Keratinocyte (primary cell): Measurements from ENCODE around the gene ZNF225. TPM values are rescaled to one million over a fixed set of nuclear protein-coding genes. Genes with fewer than 3 reads are reported as not detected.
A peak's percentile ranks its signal among the peaks of the same experiment; 100 is the strongest.

Experiments
- DNase-seq: peaks from one replicate; pipeline ENCODE4 v3.0.0-alpha.2; 2011; ENCODE audit warnings: low read depth, missing footprints, low spot score
- FAIRE-seq: peaks from 2 replicates; lab custom pipeline; 2011; peaks lifted over from hg19 to GRCh38; lab: Jason Lieb, UNC
- H2AFZ ChIP-seq: 2 replicates; pipeline ENCODE4 v1.6.0; 2012; ENCODE audit warnings: low read length, control low read depth, inconsistent platforms; ENCODE audit not compliant: control insufficient read depth
- H3K27ac ChIP-seq: 2 replicates; pipeline ENCODE4 v1.5.1; 2011; ENCODE audit warnings: low read length; ENCODE audit not compliant: control insufficient read depth, insufficient read depth
- H3K27me3 ChIP-seq: 3 replicates; pipeline ENCODE4 v1.6.0; 2011; ENCODE audit warnings: low read length; ENCODE audit not compliant: control insufficient read depth, insufficient read depth; ENCODE audit errors: extremely low read depth
- H3K36me3 ChIP-seq, 2 experiments: 2 replicates in 1 of 2; 3 replicates in 1 of 2; pipeline ENCODE4 v1.5.1; 2011; ENCODE audit warnings: low read length in 2 of 2, mild to moderate bottlenecking in 1 of 2; ENCODE audit not compliant: control insufficient read depth in 2 of 2, insufficient read depth in 2 of 2; ENCODE audit errors: extremely low read depth in 1 of 2
- H3K4me1 ChIP-seq: 3 replicates; pipeline ENCODE4 v1.5.1; 2011; ENCODE audit warnings: low read length; ENCODE audit not compliant: control insufficient read depth, insufficient read depth; ENCODE audit errors: extremely low read depth
- H3K4me2 ChIP-seq: 3 replicates; pipeline ENCODE4 v1.6.0; 2011; ENCODE audit warnings: low read depth, low read length; ENCODE audit not compliant: control insufficient read depth, insufficient read depth; ENCODE audit errors: extremely low read depth
- H3K4me3 ChIP-seq, 3 experiments: fragments of 200-600 bp in 1 of 3; sonication (generic) in 1 of 3; 2 replicates in 2 of 3; 3 replicates in 1 of 3; pipeline ENCODE4 v1.5.1; 2011 to 2016; ENCODE audit warnings: low read length in 3 of 3, mild to moderate bottlenecking in 3 of 3, control low read depth in 2 of 3, inconsistent platforms in 1 of 3, low read depth in 1 of 3, mixed read lengths in 1 of 3, mixed run types in 1 of 3, moderate library complexity in 1 of 3; ENCODE audit not compliant: control insufficient read depth in 2 of 3, insufficient read depth in 2 of 3; ENCODE audit errors: extremely low read depth in 1 of 3
- H3K79me2 ChIP-seq: 2 replicates; pipeline ENCODE4 v1.6.0; 2012; ENCODE audit warnings: low read length; ENCODE audit not compliant: control insufficient read depth, insufficient read depth
- H3K9ac ChIP-seq: 3 replicates; pipeline ENCODE4 v1.6.0; 2011; ENCODE audit warnings: low read length; ENCODE audit not compliant: control insufficient read depth, insufficient read depth; ENCODE audit errors: extremely low read depth
- H3K9me1 ChIP-seq: 3 replicates; pipeline ENCODE4 v1.6.0; 2011; ENCODE audit warnings: low read length; ENCODE audit not compliant: control insufficient read depth, insufficient read depth; ENCODE audit errors: extremely low read depth
- H3K9me3 ChIP-seq: 2 replicates; pipeline ENCODE4 v1.5.1; 2012; ENCODE audit warnings: low read depth, low read length; ENCODE audit not compliant: control insufficient read depth
- H4K20me1 ChIP-seq: 3 replicates; pipeline ENCODE4 v1.6.0; 2011; ENCODE audit warnings: low read length; ENCODE audit not compliant: control insufficient read depth, insufficient read depth; ENCODE audit errors: extremely low read depth
- EZH2 ChIP-seq: IDR thresholded peaks from one replicate; pipeline ENCODE4 v1.6.1; 2012; ENCODE audit warnings: inconsistent platforms, mild to moderate bottlenecking, low read length, moderate library complexity
- dilution Hi-C: fragments of 300-500 bp; cut with MboI; formaldehyde crosslinking; loops from one replicate; pipeline ENCODE4 v1.7.0; 2020; ENCODE audit warnings: low sequenced_read_pairs; ENCODE audit not compliant: extremely low pct_ligation_motif_present
- polyA plus RNA-seq, 5 experiments: library from polyadenylated mRNA; depleted of rRNA in 3 of 5; stranded (reverse) in 3 of 5; stranded (forward) in 1 of 5; unstranded in 1 of 5; fragments of >200 nt; gene quantifications; 1 replicate in 1 of 5; 2 replicates in 3 of 5; 3 replicates in 1 of 5; pipeline versions ENCODE4 v1.2.1 to v1.2.3, GENCODE V29; 2011 to 2012; ENCODE audit warnings: missing spikeins in 2 of 5, low read depth in 1 of 5, low replicate concordance in 1 of 5
- TF ChIP-seq, protein P1 (sequence below), 3 experiments: IDR thresholded peaks in 1 of 3; conservative IDR thresholded peaks in 1 of 3; optimal IDR thresholded peaks in 1 of 3; 2 replicates in 2 of 3; 3 replicates in 1 of 3; pipeline versions ENCODE3 to v1.5.1; 2011; ENCODE audit warnings: low read length in 3 of 3, mild to moderate bottlenecking in 3 of 3, moderate library complexity in 2 of 3, control low read depth in 1 of 3, inconsistent platforms in 1 of 3; ENCODE audit not compliant: insufficient read depth in 2 of 3; ENCODE audit errors: extremely low read depth in 1 of 3

The ZNF225 gene
- polyA plus RNA-seq, 1 donor (not counting 4 experiments of a cell fraction or from before 2014, with no cell fraction given), result 2.2 TPM

DNA sequence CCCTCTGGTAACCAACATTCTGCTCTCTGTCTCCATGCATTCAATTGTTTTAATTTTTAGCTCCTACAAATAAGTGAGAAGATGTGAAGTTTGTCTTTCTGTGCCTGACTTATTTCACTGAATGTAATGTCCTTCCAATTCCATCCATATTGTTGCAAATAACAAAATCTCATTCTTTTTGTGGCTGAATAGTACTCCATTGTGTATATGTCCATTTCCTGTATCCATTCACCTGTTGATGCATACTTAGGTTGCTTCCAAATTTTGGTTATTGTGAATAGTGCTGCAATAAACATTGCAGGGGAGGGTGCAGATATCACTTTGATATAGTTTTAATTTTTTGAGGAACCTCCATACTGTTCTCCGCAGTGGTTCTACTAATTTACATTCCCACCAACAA lies 43.8 kb upstream of the ZNF225 start:
- no peak overlapping the region for H3K27ac ChIP-seq
- H3K4me2 ChIP-seq, result no peak overlapping the region
- H4K20me1 ChIP-seq, result no peaks in the 10 kb centered on the region
- DNase-seq, result no peak
- H2AFZ ChIP-seq, result no peak overlapping the region
- no peaks in the 10 kb centered on the region for H3K9me1 ChIP-seq
- dilution Hi-C loops, result no loop called here
- H3K36me3 ChIP-seq, result peaks cover 0 to 12% of the 10 kb centered on the region in 2 experiments
- H3K4me3 ChIP-seq, result no peak overlapping the region
- no peaks in the 10 kb centered on the region for H3K27me3 ChIP-seq
- H3K4me1 ChIP-seq, result peaks cover 16% of the 10 kb centered on the region
- peaks cover 6% of the 10 kb centered on the region for H3K9me3 ChIP-seq
- H3K9ac ChIP-seq, result no peak overlapping the region
- no peak for FAIRE-seq
- peaks cover 3% of the 10 kb centered on the region for H3K79me2 ChIP-seq
- TF ChIP-seq, protein P1, sequence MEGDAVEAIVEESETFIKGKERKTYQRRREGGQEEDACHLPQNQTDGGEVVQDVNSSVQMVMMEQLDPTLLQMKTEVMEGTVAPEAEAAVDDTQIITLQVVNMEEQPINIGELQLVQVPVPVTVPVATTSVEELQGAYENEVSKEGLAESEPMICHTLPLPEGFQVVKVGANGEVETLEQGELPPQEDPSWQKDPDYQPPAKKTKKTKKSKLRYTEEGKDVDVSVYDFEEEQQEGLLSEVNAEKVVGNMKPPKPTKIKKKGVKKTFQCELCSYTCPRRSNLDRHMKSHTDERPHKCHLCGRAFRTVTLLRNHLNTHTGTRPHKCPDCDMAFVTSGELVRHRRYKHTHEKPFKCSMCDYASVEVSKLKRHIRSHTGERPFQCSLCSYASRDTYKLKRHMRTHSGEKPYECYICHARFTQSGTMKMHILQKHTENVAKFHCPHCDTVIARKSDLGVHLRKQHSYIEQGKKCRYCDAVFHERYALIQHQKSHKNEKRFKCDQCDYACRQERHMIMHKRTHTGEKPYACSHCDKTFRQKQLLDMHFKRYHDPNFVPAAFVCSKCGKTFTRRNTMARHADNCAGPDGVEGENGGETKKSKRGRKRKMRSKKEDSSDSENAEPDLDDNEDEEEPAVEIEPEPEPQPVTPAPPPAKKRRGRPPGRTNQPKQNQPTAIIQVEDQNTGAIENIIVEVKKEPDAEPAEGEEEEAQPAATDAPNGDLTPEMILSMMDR (optimal IDR thresholded peaks at IDR 0.05 in 1 of 3, IDR thresholded peaks at IDR 0.05 in 1 of 3, conservative IDR thresholded peaks at IDR 0.05 in 1 of 3; ENCODE audit: extremely low read depth in 1 of 3, insufficient read depth in 2 of 3, low read length in 3 of 3), result no peak
- no peak for TF ChIP-seq EZH2

DNA sequence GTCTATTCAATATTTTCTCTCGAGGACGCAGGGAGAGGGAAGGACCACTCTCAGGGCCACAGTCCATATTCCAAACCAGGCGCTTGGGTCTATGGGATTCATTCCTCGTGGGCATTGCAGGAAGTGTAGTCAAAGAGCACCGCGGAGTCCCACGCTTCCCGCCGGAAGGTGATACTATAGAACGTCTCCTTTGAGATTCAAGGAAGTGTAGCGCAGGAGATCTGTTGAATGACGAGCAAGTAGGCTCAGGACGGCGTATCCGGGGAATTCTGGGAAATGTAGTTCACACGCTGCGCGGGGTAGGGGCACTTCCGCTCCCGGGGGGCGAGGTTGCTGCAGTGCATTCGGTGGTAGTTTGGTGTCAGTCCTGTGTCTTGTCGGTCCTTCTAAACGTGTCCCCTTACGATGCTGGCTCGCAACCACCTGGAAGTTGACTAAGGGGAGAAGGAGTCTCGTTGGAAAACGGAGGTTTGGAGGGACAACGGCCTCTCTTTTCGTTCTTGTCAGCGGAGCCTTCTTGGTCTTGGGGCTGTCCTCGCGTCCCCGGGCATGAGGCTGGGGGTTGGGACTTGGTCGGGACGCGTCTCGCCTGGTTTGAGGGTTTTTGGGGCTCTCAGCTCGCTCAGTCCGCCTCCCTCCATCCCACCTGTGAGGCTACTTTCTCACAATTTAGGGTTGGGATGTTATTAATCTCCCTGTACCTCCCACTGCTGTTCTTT lies 41.2 kb upstream of the ZNF225 start, which contains the start of gene ZNF284:
Gene ZNF284 (plus strand): TSS at position 336 of the 719 bp plus-strand sequence. CDS start 4,231 bp downstream, outside the sequence.
- Histone ChIP-seq H3K9ac (peak within 1 kb of the TSS; percentile 62), H3K27ac (peak within 1 kb of the TSS; percentile 64), H4K20me1 (no peaks in the 10 kb centered on the region), H3K4me2 (peak within 1 kb of the TSS; percentile 98), H3K36me3 (peaks cover 0 to 4% of the 10 kb centered on the region in 2 experiments), H3K9me1 (no peaks in the 10 kb centered on the region), H3K4me1 (peaks cover 16% of the 10 kb centered on the region), H3K9me3 (no peaks in the 10 kb centered on the region), H3K27me3 (no peaks in the 10 kb centered on the region), H2AFZ (peak within 1 kb of the TSS; percentile 100), H3K79me2 (peaks cover 9% of the 10 kb centered on the region), H3K4me3 (peak within 1 kb of the TSS; percentile 54 to 97 (median 96))
- FAIRE-seq, result peak; percentile 93
- dilution Hi-C loops, result no loop called here
- peak; percentile 41 for DNase-seq
- no peak for TF ChIP-seq EZH2
- TF ChIP-seq, protein P1 (optimal IDR thresholded peaks at IDR 0.05 in 1 of 3, IDR thresholded peaks at IDR 0.05 in 1 of 3, conservative IDR thresholded peaks at IDR 0.05 in 1 of 3; ENCODE audit: extremely low read depth in 1 of 3, insufficient read depth in 2 of 3, low read length in 3 of 3), result no peak
